Activated CD8-positive, alpha-beta memory T cell treated with anti-CD3 and anti-CD28 coated beads, Interleukin-2, amount 50 U/mL, for 24 hours (primary cell): ENCODE results near the gene CREB3L4.
"Not testable (repeated sequence)": the region's sequence is repeated elsewhere in the genome, so short reads cannot be mapped to it uniquely, and the experiment has no call there.

Experiments
- DNase-seq: peaks from one replicate; pipeline ENCODE4 v3.0.0-alpha.2; 2020; ENCODE audit errors: extremely low read depth

Gene CREB3L4

GRCh38 chr1:153958111-153958960 is 9.4 kb upstream of the CREB3L4 start, which contains the start of gene CRTC2:
Gene CRTC2, minus strand, starts transcription at chr1:153958612. Its CDS starts 115 bp downstream, at chr1:153958497.
- peak; percentile 96 for DNase-seq

- no peak for DNase-seq
Observed at GRCh38 chr1:153958961-153959260, 8.8 kb upstream of the CREB3L4 start.

GRCh38 chr1:153959454-153959853 is 8.2 kb upstream of the CREB3L4 start:
- no peak for DNase-seq

- DNase-seq = no peak
Observed at GRCh38 chr1:153960206-153960605, 7.5 kb upstream of the CREB3L4 start.

GRCh38 chr1:153961421-153961820 is 6.3 kb upstream of the CREB3L4 start:
- DNase-seq = no peak

- no peak for DNase-seq
Observed at GRCh38 chr1:153962088-153963029, 5.3 kb upstream of the CREB3L4 start.

GRCh38 chr1:153963030-153963849 is 4.5 kb upstream of the CREB3L4 start, which contains the start of gene SLC39A1:
Gene SLC39A1, minus strand, starts transcription at chr1:153963537. Its CDS starts 822 bp downstream, at chr1:153962715.
- DNase-seq = peak; percentile 93

GRCh38 chr1:153963850-153964331 is 3.8 kb upstream of the CREB3L4 start:
- DNase-seq = no peak

- no peak for DNase-seq
Observed at GRCh38 chr1:153968000-153968363, 280 bp downstream of the CREB3L4 start.

- no peak for DNase-seq
Observed at GRCh38 chr1:153968408-153968807, 706 bp downstream of the CREB3L4 start.

GRCh38 chr1:153968972-153969371 is 1.3 kb downstream of the CREB3L4 start:
- no peak for DNase-seq

GRCh38 chr1:153970346-153970745 is 2.6 kb downstream of the CREB3L4 start:
- no peak for DNase-seq

GRCh38 chr1:153973071-153973470 is 5.4 kb downstream of the CREB3L4 start:
- DNase-seq = no peak

- DNase-seq = no peak
Observed at GRCh38 chr1:153973525-153973924, 5.8 kb downstream of the CREB3L4 start.

GRCh38 chr1:153976819-153977249 is 9.1 kb downstream of the CREB3L4 start:
- DNase-seq = no peak

GRCh38 chr1:153977250-153978240 is 9.8 kb downstream of the CREB3L4 start, which contains the start of gene JTB:
Gene JTB, minus strand, starts transcription at chr1:153977674. Its CDS starts 422 bp downstream, at chr1:153977252.
- peak; percentile 75 for DNase-seq

- no peak for DNase-seq
Observed at GRCh38 chr1:153978274-153978909, 10.7 kb downstream of the CREB3L4 start.

GRCh38 chr1:153979091-153979490 is 11.4 kb downstream of the CREB3L4 start:
- not testable (repeated sequence) for DNase-seq

GRCh38 chr1:153981735-153982134 is 14.0 kb downstream of the CREB3L4 start:
- not testable (repeated sequence) for DNase-seq
